Measurements from ENCODE around the gene CCDC183. TPM values are rescaled to one million over a fixed set of nuclear protein-coding genes. Genes with fewer than 3 reads are reported as not detected.
"Not testable (repeated sequence)": the region's sequence is repeated elsewhere in the genome, so short reads cannot be mapped to it uniquely, and the experiment has no call there.

Gene CCDC183
- total RNA-seq, 1 experiment from 2014 or later, result 9.0 TPM

DNA sequence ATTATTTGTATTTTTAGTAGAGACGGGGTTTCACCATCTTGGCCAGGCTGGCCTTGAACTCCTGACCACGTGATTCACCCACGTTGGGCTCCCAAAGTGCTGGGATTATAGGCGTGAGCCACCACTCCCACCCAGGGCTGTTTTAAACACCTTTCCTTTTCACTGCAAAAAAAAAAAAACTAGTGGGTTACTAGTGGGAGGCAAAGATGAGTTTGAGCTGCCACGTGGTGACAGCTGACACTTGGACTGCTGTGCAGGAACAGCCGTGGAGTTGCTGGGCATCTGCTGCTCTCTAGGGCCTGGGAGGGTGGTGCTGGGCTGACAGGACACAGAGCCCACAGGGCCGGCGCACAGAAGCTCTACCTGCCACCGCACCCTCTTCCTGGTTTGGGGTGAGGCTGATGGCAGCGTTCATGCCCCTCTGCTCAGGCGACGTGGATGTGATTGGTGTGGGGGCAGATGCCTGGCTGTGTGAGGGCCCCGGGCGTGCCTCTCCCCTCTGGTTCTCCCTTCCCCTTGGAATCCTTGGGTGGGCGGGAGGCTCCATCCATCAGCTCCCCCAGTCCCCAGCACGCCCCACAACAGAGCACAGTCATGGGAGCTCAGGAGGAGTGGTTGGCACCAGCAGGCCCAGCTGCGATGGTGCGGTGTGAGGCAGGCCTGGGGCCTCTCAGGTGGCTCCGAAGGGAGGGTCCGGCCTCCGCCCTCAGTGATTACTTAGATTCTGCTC is 28.5 kb downstream of the CCDC183 start:
- DNase-seq (ENCODE audit: low spot score), result no peak

DNA sequence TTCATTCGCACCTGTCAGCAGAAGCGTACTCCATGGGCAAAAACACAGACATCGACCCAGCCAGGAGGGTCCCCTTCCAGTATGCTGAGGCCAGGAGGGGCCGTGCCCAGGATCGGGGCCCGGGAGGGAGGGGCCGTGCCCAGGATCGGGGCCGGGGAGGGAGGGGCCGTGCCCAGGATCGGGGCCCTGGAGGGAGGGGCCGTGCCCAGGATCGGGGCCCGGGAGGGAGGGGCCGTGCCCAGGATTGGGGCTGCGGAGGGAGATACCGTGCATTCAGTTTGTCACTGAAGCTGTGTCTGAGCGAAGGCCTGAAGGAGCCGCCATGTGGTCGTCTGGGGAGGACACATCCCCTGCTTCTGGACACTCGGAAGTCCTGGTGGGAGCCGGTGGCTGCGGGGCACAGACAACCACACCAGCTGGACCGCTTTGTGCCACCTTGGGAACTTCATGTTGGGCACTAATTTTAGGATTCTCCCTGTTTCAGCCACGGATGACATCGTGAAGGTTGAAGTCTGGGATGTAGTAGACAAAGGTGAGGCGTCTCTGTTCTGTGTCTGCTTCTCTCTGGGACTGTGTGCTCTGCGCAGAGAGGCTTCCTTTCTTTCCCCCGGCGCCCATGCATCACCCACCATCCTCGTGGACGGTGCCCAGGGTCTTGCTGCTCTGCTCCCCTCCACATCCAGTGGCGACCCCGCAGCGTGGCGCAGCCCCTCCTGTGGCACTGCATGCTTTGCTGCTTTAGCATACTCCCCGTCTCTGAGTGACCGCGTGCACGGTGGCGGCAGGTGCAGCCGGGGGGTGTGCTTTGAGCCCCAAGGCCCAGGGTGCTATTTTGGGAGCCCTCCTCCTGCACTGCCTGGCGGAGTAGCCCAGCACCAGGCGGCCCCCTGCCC is 29.4 kb downstream of the CCDC183 start:
- DNase-seq (ENCODE audit: low spot score), result no peak

DNA sequence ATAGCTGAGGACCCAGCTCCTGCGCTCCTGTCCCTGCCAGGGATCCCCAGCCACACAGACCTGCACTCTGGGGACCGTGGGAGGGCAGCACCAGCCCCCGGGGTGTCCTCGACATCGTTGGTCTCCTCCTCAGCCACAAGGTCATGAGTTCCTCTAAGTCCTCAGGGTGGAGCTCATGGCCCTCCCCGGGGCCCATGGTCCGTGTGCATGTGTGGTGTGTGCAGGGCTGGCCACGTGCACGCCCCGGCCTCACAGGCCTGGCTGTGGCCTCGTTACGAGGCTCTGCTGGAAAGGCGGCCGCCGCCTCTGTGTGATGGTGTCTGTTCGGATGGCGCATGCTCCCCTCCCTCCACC is 30.0 kb downstream of the CCDC183 start:
- no peak for DNase-seq (ENCODE audit: low spot score)

DNA sequence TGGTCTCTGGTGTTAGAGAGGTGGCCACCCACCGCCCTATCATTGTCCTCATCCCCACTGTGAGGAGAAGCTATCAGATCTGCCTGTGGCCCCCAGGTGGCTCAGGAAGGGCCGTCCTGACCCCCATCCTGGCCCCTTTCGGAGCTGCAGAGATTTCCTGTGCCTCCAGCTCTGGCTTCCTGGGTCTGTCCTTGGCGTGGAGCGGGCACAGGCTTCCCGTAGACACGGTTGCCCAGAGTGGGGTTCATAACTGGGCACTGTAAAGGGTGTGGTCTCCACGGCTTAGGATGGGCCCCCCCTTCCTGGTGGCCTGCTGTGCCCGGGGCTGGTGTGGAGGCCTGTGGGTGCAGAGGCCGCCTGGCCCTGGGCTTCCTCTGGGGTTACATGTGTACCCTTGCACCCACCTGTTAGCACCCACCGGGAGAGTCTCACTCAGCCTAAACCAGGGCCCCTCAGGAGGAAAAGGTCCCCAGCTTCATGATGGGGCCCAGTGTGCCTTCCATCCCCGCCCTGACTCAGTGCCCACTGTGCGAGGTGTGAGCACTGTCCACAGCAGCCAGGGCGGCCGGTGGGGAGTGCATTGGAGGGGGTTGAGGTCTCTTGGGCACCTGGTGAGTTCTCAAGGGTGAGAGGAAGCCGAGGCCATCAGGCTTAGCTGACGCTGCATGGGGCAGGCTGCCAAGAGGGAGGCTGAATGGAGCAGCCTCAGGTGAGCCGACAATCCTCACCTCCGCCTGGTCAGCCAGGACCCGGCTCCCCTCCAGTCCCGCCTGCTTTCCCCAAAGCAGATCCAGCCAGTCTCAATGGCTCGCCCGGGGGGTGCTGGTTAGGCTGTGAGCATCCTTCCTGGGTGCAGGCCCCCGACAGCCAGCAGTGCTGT is 30.8 kb downstream of the CCDC183 start:
- no peak for DNase-seq (ENCODE audit: low spot score)

DNA sequence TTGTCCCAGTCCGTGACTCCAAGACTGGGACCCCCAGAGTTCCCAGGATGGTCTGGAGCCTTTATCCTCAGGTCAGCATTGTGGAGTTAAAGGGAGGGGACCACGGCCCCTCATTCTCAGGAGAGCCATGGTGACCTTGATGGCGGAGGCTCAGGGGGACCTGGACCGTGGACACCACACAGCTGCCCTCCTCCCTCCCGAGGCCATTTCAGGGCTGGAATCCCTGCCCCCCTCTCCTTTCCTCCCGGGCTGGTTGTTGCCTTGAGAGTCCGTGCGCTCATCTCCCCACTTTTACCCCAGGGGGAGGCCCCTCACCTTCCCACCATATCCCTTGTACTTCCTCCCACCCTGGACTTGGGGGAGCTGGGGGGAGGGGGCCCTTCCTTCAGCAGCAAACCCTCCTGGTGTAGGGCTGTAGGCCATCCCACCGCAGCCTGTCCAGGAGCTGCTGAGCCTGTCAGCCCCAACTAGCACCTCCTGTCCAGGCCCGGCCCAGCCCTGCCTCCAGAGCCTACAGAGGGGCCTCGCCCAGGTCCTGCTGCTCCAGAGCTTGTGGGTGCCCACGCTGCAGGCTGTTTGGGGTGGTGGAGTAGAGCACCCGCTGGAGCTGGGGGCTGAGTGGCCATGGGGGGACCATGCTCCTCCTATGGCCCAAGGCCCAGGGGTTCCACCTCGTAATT is 31.8 kb downstream of the CCDC183 start:
- no peak for DNase-seq (ENCODE audit: low spot score)

DNA sequence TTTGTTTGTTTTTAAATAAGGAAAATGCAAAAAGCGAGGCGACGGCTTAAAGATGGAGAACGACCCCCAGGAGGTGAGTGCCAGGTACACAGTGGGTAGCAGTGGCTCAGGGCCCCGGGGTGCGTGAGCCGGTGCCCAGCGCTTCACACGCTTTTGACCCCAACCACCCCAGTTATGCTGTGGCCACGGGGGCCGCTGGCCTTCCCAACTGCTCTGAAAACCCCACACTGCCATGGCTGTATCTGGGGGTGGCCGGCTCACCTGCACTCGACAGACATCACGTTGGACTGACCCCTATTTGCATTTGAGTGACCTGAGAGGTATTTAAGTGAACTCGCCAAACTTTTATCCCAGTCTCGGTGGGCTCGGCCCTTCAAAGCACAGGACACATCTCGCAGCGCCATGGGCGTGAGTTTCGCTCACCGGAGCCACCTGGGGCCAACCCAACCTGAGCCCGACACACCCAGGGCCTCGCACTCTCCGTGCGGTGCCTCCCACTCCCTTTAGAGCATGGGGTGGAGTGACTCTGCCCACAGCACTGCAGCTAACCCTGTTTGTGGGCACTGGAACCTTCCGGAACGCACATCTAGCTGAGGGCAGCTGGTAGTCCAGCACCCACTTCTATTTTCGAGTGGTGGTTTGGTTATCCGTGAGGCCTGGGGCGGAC is 32.5 kb downstream of the CCDC183 start:
- DNase-seq (ENCODE audit: low spot score), result no peak

DNA sequence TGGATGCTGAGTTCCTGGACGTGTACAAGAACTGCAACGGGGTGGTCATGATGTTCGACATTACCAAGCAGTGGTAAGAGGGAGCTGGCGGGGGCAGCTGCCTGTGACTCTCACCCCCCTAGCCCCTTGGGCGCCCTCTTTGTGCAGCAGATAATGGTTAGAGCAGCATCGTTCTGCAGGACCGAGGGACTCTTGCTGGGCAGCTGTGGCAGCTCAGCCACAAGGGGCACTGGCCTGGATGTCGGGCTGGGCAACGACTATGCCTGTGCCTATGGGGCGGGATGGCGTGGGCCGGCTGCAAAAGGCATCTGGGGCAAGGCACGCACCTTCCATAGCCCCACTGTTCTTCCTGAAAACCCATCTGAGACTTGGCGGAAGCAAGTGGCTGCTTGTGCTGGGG is 33.3 kb downstream of the CCDC183 start:
- no peak for DNase-seq (ENCODE audit: low spot score)

DNA sequence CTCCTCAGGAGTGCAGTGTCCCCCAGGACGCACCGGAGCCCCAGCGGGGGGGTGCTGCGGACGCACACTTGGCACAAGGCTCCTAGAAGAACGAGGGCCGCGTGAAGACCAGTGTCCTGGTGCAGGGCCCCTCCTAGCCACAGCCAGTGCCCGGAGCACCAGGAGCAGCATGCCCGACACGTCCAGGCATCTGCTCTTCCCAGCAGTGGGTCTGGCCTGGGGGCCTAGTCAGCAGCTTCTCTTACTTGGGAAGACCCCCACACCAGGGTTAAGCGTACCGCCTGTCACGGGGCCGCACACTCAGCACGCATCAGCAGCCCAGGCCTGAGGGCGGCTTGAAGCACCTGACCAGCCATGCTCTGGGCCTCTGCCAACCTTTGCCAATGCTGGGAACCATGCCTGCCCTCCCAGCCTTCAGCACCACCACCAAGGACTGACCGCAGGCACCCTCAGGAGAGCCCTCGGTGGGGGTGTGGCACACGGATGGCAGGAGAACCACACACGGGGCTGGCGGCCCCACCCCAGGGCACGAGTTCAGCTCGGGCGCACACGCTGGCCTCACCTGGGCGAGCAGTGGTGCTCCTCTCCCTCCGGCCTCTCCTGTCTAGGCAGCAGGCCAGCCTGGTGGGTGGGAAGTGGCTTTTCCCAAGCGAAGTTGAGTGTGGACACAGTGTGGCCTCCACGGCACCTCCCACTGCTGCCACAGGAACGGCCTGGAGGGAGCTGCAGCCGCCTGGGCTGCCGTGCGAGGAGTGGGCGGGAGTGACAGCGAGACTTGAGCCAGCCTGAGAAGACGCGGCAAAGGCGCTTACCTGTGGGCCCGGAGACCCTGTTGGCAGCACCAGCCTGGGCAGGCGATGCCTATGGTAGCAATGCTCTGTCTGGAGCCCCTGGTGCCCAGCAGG is 34.1 kb downstream of the CCDC183 start:
- no peak for DNase-seq (ENCODE audit: low spot score)

DNA sequence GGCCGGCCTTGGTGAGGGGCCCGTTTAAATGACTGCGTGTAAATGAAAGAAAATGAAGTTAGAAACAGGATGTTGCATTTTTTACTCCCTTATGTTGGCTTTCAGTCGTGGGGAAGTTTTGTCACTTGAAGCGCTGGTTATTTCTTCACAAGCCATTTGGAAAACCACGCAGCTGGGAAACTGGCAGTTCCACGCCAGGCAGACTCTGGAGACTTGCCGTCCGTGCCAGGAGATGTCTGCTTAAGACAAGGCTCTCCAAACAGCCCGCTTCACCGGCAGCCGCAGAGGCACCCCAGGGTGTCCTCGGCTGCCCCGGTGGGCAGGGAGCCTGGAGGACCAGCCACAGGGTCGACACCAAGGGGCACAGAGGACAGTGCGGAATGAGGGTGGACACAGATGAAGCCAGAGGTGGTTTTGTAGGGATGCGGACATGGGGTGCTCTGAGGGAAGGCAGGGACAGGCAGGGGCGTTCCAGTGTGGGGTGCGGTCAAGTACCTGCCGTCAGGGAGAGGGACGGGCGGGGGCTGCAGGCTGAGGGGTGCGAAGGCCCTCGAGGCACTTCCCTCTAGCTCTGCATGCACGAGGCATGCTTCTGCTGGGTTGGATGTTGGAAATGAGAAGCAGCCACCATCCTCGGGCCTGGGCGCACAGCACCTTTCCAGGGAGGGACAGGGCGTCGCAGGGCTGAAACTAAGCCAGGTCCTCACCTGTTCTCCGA is 35.0 kb downstream of the CCDC183 start:
- DNase-seq (ENCODE audit: low spot score), result no peak

DNA sequence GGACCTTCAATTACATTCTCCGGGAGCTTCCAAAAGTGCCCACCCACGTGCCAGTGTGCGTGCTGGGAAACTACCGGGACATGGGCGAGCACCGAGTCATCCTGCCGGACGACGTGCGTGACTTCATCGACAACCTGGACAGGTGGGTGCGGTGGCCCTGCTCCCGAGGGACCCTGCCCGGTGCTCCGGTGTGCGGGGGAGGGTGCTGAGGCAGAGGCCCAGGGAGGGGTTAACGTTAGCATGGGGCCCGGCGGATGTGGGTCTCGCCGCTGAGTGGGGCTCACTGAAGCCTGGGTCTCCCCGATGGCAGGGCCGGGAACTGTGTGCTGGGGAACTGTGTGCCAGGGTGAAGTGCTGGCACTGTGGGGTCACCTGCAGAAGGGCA is 35.6 kb downstream of the CCDC183 start:
- no peak for DNase-seq (ENCODE audit: low spot score)

DNA sequence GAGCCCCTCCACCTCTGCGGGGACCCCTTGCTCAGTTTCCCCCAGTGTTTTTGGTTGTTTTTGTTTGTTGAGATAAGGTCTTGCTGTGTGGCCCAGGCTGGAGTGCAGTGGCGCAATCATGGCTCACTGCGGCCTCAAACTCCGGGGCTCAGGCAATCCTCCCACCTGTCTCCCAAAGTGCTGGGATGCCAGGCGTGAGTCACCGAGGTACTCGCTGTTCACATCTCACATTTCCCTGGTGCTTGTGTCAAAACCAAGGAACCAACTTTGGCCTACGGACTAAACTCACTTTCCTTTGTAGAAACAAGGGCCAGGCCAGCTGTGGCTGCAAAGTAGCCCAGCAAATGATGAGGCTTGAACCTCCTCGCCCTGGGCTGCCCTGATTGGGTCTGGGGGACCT is 36.4 kb downstream of the CCDC183 start:
- no peak for DNase-seq (ENCODE audit: low spot score)

DNA sequence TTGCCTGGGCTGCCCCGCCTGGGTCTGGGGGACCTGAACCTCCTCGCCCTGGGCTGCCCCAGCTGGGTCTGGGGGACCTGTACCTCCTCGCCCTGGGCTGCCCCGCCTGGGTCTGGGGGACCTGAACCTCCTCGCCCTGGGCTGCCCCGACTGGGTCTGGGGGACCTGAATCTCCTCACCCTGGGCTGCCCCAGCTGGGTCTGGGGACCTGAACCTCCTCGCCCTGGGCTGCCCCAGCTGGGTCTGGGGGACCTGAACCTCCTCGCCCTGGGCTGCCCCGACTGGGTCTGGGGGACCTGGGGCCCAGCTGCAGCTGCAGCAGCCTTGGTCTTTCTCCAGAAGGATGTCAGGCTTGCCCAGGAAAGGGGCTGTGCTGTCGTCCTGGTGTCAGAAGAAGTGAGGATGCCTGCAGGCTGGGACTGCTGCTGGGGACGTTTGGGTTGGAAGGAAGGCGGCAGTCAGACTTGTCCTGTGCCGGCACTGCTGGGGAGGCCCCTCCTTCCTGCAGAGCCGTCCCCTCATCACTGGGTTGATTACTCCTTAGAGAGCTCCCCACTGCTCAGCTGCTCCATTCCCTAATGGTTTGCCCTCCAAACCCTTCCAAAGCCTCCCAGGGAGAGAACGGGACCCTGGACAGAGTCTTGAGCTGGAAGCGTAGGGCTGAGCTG is 37.4 kb downstream of the CCDC183 start:
- DNase-seq (ENCODE audit: low spot score), result not testable (repeated sequence)

DNA sequence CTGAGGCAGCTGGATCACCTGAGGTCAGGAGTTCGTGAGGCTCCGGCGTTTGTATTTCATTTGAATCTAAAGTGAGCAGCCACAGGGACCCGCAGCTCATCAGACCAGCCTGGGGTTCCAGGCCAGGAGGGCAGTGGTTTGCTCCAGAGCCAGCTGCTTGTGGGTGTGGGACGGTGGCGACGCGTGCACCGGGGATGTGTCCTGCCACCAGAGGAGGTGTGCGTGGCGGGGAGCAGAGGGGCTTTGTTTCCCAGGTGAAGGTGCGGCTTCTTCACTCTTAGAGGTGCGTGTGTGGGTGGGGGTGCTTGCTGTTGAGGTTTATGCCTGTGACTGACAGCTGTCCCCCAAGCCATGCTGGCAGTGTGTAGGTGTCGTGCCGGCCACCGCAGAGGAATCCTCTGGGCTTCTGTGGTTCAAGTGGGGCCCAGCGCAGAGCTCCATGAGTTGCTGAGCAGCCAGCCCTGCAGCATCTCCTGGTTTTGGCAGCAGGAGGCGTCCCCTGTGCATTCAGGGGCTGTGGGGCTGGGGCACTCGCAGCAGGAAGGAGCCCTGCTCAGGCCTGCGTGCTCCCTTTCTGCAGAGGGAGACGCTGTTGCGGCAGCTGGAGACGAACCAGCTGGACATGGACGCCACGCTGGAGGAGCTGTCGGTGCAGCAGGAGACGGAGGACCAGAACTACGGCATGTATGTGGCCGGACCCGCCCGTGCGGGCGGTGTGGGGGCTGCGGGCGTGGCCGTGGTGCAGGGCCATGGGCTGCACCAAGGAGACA is 39.2 kb downstream of the CCDC183 start:
- no peak for DNase-seq (ENCODE audit: low spot score)

DNA sequence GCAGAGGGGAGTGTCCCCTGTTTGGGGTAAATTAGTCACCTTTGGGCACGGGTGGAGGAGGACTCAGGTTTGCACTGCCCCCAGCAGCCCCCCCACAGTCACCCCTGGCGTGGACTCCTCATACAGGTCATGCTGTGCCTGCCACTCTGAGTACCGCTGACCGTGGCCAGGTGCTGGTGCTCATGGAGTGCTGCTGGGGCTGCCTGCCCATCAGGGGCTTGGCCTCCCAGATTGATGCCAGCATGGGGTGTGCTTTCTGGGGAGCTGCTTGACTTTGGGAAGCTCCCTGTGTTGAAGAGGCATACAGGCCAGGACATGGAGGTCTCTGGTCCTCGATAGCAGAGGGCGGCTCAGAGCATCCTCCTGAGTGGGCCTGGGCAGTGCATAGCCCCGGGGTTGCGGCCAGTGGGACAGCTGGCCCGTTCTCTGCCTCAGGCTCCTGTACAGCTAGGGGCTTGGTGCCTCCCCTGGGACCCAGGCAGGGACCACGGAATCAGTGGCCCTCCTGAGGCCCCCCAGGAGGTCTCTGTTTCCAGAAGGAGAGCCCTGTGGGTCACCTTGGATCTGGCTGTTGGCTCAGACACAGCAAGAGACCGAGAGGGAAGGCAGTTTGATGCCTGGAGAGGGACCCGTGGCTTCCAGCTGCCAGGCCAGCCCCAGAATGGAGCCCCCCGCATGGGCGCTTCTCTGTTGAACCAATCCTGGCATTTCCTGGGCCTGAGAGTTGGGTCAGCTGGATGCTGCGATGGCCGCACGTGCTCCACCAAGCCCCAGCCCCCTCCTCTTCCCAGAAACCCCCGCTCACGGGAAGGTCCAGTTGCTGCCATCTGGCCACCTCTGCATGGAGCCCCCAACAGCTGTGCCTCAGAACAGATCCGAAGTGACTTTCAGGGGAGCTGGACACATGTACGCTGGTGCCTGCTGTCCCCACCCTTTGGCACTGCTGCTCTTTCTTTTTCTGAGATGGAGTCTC is 40.1 kb downstream of the CCDC183 start:
- DNase-seq (ENCODE audit: low spot score), result no peak

DNA sequence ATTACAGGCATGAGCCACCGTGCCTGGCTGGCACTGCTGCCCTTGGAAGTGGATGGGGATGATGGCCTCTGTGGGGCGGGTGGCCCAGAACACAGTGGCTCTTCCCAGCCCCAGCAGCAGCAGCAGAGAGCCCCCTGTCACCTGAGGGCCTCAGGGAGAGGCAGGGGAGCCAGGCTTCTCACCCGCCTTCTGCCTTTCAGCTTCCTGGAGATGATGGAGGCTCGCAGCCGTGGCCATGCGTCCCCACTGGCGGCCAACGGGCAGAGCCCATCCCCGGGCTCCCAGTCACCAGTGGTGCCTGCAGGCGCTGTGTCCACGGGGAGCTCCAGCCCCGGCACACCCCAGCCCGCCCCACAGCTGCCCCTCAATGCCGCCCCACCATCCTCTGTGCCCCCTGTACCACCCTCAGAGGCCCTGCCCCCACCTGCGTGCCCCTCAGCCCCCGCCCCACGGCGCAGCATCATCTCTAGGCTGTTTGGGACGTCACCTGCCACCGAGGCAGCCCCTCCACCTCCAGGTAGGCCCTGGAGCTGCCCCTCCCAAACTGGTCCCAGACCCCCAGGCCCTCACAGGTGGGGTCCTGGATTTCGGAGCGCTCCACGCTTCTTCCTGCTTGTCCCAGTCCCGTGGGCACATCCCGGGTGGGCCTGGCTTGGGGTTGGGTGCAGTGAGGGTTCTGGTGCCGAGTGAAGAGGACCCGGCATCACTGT is 41.2 kb downstream of the CCDC183 start:
- DNase-seq (ENCODE audit: low spot score), result no peak

DNA sequence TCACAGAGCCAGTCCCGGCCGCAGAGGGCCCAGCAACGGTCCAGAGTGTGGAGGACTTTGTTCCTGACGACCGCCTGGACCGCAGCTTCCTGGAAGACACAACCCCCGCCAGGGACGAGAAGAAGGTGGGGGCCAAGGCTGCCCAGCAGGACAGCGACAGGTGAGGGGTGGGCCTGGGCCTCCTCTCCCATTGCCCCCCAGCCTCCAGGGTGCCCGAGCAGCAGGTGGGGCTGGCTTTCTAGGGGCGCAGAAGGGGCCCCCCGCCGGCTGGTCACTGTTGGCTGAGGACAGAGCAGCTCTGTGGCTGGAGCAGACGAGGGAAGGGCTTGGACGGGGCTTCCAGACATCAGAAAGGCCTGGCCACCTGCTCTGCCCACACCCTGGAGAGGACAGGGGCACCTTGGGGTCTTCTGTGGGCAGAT is 41.7 kb downstream of the CCDC183 start:
- not testable (repeated sequence) for DNase-seq (ENCODE audit: low spot score)

All from HT-29 (cell line).